ENCODE data around the gene POLR1E. TPM values are rescaled to one million over a fixed set of nuclear protein-coding genes. Genes with fewer than 3 reads are reported as not detected.
"Not testable (repeated sequence)": the region's sequence is repeated elsewhere in the genome, so short reads cannot be mapped to it uniquely, and the experiment has no call there.

The POLR1E gene
- total RNA-seq, 3 donors from 2014 or later: 10.5 to 21.2 (median 11.2) TPM

DNA sequence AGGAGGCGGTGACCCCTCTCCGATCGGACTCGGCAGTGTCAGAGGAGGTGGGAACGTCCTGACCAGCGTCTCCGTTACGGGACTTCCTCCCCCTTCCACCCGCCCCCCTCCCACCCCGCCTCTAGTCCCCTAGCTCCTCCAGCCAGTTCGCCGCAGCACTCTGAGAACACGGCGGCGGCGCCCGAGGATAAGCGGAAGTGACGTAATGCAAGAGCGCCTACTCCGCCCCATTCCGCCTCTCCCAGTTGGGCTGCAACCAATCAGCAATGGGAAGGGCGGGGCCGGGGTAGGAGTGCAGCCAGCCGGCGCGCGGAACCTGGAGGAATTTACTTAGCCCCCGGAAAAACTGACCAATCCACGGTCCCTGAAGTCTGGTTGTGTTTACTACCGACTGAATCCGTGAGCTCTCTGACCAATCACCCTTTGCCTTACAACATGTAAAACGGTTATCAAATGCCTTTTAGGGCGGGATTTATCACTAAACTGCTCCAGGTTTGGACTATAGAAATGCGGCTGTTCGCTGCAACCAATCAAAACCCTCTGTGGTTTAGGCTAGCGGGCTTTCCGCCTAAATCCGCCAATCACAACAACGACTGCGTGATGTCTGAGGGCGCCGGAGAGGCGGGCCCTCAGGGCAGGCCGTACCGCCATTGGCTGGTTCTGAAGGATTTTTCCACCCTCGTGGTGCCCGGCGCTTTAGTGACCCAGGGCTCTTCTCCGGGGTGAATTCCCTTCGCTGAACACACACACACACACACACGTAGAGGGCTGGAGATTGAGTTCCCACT, 20.3 kb upstream of the POLR1E start, which contains the start of gene ZBTB5:
Gene ZBTB5 (minus strand): TSS at position 202 of the 788 bp plus-strand sequence. CDS start 22,899 bp downstream, outside the sequence.
- no peaks in the 10 kb centered on the region for H3K9me3 ChIP-seq
- peak within 1 kb of the TSS; percentile 83 for H3K4me3 ChIP-seq
- peak; percentile 97 to 99 (median 99) for DNase-seq
- H3K4me1 ChIP-seq (ENCODE audit: low read depth): peaks cover 14% of the 10 kb centered on the region
- H3K36me3 ChIP-seq (ENCODE audit: low read depth): peaks cover 3% of the 10 kb centered on the region
- ATAC-seq: peak; percentile 88
- TF ChIP-seq, protein P1, sequence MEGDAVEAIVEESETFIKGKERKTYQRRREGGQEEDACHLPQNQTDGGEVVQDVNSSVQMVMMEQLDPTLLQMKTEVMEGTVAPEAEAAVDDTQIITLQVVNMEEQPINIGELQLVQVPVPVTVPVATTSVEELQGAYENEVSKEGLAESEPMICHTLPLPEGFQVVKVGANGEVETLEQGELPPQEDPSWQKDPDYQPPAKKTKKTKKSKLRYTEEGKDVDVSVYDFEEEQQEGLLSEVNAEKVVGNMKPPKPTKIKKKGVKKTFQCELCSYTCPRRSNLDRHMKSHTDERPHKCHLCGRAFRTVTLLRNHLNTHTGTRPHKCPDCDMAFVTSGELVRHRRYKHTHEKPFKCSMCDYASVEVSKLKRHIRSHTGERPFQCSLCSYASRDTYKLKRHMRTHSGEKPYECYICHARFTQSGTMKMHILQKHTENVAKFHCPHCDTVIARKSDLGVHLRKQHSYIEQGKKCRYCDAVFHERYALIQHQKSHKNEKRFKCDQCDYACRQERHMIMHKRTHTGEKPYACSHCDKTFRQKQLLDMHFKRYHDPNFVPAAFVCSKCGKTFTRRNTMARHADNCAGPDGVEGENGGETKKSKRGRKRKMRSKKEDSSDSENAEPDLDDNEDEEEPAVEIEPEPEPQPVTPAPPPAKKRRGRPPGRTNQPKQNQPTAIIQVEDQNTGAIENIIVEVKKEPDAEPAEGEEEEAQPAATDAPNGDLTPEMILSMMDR (IDR thresholded peaks at IDR 0.05): no peak
- intact Hi-C loops (cut with DNase I, micrococcal nuclease): no loop called here

DNA sequence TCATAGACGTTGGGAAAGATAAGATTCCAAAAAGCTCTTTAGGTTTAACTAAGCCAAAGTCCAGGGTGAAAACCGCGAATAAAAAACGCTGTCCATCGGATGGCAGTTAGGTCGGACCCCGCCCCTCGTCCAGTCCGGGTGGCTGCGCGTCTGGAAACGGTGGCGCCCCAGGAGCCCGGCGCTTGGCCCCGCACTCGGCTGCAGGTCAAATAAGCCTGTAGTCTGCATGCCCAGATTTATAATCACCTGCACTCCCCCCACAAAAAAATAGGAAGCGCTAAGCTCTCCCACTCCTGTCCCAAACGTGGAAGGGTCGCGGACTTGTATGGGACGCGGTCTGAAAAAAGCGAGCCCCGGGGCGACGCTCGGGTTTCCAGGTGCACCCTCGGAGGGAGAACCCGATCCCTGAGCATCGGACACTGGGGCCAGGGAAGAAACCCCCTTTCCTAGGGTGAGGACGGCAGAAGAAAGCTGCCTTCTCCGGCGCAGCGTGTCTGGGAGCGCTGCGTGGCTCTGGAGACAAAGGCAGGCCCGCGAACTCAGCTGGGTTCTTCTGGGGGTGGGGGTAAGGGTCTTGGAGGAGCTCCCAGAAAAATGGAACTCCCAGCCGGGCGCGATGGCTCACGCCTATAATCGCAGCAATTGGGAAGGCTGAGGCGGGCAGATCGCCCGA, 19.6 kb upstream of the POLR1E start:
- peak; percentile 38 for ATAC-seq

DNA sequence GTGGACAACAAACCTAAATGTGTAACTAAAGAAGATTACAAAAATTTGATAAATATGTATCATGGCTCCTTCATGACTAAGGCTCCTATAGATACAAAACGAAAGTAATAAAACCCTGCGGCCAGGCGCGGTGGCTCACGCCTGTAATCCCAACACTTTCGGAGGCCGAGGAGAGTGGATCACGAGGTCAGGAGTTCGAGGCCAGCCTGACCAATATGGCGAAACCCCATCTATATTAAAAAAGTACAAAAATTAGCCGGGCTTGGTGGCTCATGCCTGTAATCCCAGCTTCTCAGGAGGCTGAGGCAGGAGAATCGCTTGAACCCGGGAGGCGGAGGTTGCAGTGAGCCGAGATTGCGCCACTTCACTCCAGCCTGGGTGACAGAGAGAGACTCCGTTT, 18.2 kb upstream of the POLR1E start:
- H3K36me3 ChIP-seq (ENCODE audit: low read depth); ATAC-seq; H3K4me3 ChIP-seq; intact Hi-C loops (cut with DNase I, micrococcal nuclease); H3K9me3 ChIP-seq: not testable (repeated sequence)
- peaks cover 14% of the 10 kb centered on the region for H3K4me1 ChIP-seq (ENCODE audit: low read depth)
- peak; percentile 58 to 64 (median 60) for DNase-seq

More for the DNA sequence above, 19.6 kb upstream of the POLR1E start:
- Histone ChIP-seq H3K9me3 (no peaks in the 10 kb centered on the region), H3K4me1 (ENCODE audit: low read depth) (peaks cover 14% of the 10 kb centered on the region), H3K4me3 (peak overlapping the region; percentile 83), H3K36me3 (ENCODE audit: low read depth) (peaks cover 3% of the 10 kb centered on the region)
- intact Hi-C loops (cut with DNase I, micrococcal nuclease): no loop called here
- peak; percentile 79 to 86 (median 81) for DNase-seq
- TF ChIP-seq, protein P1 (IDR thresholded peaks at IDR 0.05): no peak

DNA sequence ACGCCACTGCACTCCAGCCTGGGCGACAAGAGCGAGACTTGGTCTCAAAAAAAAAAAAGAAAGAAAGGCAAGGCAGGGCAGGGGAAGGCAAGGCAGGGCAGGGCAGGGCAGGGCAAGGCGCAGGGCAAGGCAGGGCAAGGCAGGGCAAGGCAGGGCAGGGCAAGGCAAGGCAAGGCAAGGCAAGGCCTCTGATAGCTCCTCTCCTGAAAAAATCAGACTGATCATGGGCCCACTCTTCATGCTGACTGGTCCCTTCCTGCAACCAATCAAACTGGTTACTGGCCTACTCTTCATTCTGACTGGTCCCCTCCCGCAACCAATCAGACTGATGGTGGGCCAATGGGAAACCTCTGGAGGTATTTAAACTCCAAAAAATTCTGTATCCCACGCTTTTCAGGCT, 17.1 kb upstream of the POLR1E start:
- H3K9me3 ChIP-seq: no peaks in the 10 kb centered on the region
- ATAC-seq (no peak), DNase-seq (peak in 1 of 3 donors; percentile 51)
- intact Hi-C loops (cut with DNase I, micrococcal nuclease): no loop called here
- peaks cover 9% of the 10 kb centered on the region for H3K4me1 ChIP-seq (ENCODE audit: low read depth)
- TF ChIP-seq, protein P1 (IDR thresholded peaks at IDR 0.05): no peak
- H3K36me3 ChIP-seq (ENCODE audit: low read depth): peaks cover 3% of the 10 kb centered on the region
- H3K4me3 ChIP-seq: no peak overlapping the region

DNA sequence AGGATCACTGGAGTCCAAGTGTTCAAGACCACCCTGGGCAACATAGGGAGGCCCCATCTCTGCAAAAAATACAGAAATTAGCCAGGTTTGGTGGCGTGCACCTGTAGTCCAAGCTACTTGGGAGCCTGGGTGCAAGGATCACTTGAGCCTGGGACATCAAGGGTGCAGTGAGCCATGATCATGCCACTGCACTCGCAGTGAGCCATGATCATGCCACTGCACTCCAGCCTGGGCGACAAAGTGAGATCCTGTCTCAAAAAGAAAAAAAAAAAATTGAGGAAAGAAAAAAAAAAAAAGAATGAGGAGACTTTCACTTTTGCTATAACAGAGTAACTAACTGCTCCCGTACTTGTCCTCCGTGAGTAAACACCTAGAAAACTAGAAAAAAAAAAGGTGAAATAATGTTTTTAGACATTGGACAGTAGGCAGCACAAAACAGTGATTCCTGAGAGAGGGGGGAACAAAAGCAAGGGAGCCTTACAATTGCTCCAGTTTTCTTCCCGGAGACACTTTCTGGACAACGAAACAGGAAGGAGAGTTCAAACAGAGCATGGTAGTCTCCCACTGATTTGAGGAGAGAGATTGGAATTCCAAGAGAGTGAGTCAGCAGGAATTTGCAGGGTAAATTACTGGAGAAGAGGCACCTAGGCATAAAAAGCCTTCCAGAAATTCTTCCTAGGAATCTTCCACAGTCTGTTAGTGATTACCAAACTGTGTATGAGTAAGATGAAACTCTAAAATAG, 13.6 kb upstream of the POLR1E start:
- no peaks in the 10 kb centered on the region for H3K4me1 ChIP-seq (ENCODE audit: low read depth)
- TF ChIP-seq, protein P1 (IDR thresholded peaks at IDR 0.05): no peak
- H3K4me3 ChIP-seq: no peak overlapping the region
- intact Hi-C loops (cut with DNase I, micrococcal nuclease): no loop called here
- no peaks in the 10 kb centered on the region for H3K36me3 ChIP-seq (ENCODE audit: low read depth)
- peak; percentile 79 for ATAC-seq
- DNase-seq: no peak
- peaks cover 5% of the 10 kb centered on the region for H3K9me3 ChIP-seq

DNA sequence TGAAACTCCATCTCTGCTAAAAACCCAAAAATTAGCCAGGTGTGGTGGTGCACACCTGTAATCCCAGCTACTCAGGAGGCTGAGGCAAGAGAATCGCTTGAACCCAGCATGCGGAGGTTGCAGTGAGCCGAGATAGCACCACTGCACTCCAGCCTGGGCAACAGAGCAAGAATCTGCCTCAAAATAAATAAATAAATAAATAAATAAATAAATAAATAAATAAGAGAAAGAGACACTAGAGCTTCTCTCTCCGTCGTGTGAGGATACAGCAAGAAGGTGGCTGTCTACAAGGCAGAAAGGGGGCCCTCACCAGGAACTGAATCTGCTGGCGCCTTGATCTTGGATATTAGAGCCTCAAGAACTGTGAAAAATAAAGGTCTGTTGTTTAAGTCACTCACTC, 11.8 kb upstream of the POLR1E start:
- H3K36me3 ChIP-seq (ENCODE audit: low read depth); intact Hi-C loops (cut with DNase I, micrococcal nuclease); H3K4me1 ChIP-seq (ENCODE audit: low read depth); DNase-seq; H3K4me3 ChIP-seq; ATAC-seq; H3K9me3 ChIP-seq: not testable (repeated sequence)
